WI38 (cell line): ENCODE data around the gene NLGN3.
"Not testable (repeated sequence)": the region's sequence is repeated elsewhere in the genome, so short reads cannot be mapped to it uniquely, and the experiment has no call there.

ENCODE experiments used
- H3K4me3 ChIP-seq: 2 replicates; pipeline ENCODE4 v1.5.1; 2011; ENCODE audit warnings: low read depth, mild to moderate bottlenecking, control low read depth, low read length
- TF ChIP-seq, protein P1 (sequence below): IDR thresholded peaks from 2 replicates; pipeline ENCODE4 v1.5.1; 2012; ENCODE audit warnings: low read depth, mild to moderate bottlenecking, control low read depth, low read length

The NLGN3 gene

DNA sequence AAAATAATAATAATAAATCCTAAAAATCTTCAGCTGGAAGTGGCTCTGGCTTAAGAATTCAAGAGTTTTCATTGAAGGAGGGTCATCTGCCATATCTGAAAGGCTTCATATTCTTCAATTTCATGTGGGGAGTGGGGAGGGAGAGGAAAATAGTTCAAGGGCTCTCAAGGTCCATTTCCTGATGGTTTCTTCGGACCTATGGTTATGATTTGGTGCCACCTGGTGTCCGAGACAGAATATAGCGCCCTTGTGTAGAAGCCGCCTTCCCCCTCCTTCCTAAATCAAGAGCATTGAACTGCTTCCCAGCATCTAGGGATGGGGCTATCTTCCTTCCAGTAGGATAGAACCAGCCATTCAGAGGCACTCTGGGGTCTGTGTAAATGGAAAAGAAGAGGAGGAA is 34.3 kb downstream of the NLGN3 start:
- no peak overlapping the region for H3K4me3 ChIP-seq
- TF ChIP-seq, protein P1, sequence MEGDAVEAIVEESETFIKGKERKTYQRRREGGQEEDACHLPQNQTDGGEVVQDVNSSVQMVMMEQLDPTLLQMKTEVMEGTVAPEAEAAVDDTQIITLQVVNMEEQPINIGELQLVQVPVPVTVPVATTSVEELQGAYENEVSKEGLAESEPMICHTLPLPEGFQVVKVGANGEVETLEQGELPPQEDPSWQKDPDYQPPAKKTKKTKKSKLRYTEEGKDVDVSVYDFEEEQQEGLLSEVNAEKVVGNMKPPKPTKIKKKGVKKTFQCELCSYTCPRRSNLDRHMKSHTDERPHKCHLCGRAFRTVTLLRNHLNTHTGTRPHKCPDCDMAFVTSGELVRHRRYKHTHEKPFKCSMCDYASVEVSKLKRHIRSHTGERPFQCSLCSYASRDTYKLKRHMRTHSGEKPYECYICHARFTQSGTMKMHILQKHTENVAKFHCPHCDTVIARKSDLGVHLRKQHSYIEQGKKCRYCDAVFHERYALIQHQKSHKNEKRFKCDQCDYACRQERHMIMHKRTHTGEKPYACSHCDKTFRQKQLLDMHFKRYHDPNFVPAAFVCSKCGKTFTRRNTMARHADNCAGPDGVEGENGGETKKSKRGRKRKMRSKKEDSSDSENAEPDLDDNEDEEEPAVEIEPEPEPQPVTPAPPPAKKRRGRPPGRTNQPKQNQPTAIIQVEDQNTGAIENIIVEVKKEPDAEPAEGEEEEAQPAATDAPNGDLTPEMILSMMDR: peak; percentile 63

DNA sequence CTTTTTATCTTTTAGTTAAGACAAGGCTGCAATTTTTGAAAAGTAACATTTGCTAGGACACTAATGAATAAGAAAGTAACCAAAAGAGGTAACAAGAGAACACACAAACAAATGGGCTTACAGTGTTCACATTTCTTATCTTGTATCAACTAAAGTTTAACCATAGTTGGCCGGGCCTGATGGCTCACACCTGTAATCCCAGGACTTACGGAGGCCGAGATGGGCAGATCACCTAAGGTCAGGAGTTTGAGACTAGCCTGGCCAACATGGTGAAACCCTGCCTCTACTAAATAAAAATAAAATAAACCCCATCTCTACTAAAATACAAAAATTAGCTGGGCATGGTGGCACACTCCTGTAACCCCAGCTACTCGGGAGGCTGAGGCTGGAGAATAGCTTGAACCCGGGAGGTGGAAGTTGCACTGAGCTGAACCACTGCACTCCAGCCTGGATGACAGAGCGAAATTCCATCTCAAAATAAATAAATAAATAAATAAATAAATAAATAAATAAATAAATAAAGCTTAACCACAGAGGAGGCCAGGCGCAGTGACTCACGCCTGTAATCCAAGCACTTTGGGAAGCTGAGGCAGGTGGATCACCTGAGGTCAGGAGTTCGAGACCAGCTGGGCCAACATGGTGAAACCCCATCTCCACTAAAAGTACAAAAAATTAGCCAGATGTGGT is 36.1 kb downstream of the NLGN3 start:
- not testable (repeated sequence) for H3K4me3 ChIP-seq

DNA sequence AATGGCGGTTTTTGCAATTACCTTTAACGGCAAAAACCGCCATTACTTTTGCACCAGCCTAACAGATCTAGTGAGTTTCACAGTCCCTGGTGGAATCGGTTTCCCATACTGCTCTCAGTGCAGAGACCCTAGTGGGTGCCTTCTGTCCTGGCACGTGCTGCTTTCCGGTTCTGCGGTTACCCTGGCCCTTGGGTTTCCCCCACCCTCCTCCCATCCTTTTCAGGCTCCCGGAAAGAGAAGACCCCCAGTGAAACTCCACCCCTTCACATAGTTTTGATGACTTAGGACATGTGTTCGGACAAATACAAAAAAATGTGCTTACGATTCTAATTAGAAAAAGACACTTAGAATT is 36.9 kb downstream of the NLGN3 start:
- TF ChIP-seq, protein P1: no peak
- H3K4me3 ChIP-seq: peak overlapping the region; percentile 45

DNA sequence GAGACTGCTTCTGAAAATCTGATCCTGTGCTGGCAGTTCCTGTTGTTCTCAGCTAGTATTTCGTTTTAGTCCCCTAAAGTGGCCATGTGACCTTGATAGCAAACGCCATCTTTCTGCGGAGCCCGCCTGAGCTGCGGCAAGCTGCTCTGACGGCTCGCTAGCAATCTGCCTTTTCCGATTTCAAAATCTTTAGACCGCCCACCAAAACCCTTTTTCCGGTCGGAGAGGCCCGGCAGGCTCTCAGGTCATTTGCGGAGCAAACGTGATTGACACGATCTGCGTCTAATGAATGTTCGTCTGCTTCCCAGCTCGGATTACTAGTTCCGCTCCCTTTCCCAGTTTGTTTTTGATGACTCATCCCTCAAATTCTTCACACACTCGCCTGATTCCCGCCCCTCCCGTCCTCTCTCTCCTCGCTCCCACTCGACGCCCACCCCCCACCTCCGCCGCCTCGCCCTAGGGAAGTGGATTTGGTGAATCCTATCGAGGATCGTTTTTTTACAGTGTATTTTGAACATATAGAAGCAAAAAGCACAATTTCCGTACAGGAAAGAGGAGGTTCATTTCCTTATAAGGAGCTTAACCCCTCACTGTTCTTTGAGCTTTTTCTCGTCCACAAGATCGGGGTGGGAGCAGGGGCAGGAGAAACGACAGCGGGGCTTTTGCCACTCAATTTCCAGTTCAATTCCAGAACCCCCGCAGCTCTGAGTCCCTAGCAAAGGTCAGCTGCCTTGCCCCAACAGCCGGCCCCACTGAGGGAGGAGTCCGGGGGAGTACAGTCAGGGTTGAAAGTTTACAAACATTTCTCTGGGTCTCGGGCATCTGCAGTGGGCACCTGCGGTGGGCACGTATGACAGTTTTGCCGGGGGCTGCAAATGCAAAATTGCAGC is 37.5 kb downstream of the NLGN3 start:
- TF ChIP-seq, protein P1: no peak
- peak overlapping the region; percentile 45 for H3K4me3 ChIP-seq

DNA sequence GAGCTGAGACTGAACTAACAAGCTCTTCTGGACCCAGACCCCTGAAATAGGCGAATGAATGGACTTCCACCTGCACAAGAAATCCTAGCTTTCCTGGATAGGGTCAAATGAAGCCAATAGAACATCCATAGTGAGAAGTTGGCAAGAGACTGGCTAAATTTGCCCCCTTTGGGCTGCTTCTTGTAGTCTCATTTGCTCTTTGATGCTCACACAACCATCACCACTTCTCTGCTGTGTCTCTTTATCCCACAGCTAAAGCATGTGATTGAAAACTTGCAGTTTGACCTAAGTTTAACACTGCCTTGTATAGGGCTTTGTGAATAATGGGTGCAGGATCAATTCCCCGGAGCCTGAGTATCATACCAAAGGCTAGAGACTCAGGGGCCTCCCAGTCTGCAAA is 38.2 kb downstream of the NLGN3 start:
- H3K4me3 ChIP-seq: peak overlapping the region; percentile 38; the same call in 1 of the 2 replicates
- TF ChIP-seq, protein P1: no peak

DNA sequence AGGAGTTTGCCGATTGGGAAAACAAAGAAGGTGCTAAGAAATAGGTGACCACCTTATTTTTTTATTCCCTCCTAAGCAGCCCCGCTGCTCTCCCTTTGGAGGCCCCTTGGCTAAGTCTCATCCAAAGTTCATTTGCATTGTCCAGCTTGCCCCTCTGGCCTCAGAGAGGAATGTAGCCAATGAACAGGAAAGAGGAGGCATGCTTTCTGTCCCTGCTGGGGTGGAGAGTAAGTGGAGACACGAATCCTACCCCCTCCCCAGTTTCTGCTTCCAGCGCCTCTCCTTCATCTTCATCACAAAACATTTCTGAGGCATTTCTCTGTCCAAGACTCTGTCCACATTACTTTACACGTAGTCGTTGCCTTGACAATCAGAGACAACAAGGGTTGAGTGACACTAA is 38.7 kb downstream of the NLGN3 start:
- no peak overlapping the region for H3K4me3 ChIP-seq
- TF ChIP-seq, protein P1: no peak

DNA sequence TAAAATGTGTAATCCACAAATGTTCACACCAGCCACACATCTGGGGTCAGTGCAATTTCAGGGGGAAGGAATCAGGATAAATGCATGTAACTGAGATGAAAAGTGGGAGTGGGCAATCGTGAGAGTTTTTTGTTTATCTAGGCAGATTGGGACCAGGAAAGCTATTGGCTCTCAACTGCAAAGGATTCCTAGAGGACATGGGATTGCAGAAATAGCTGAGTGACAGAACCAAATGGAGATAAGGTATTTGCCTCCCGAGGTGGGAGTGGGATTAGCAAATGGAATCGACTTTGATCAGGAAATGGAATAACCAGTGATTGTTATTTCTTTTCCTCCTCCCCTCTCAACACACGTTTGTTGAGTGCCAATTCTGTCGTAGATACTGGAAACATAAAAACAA is 39.5 kb downstream of the NLGN3 start:
- no peak overlapping the region for H3K4me3 ChIP-seq
- TF ChIP-seq, protein P1: no peak
